Prostate gland (tissue), 2 donors: ENCODE results near the gene FLYWCH1.

Source experiments
- POLR2A ChIP-seq: fragments of 450-650 bp; IDR thresholded peaks from one replicate; pipeline ENCODE4 v1.6.1; 2016; ENCODE audit warnings: antibody characterized with exemption, mild to moderate bottlenecking
- POLR2AphosphoS5 ChIP-seq: sonication (generic); formaldehyde crosslinking; IDR thresholded peaks from one replicate; pipeline ENCODE4 v1.6.1; 2017; ENCODE audit warnings: antibody characterized with exemption
- TF ChIP-seq, protein P1 (sequence below), 4 experiments: fragments of 200-600 bp in 2 of 4; fragments of 450-650 bp in 2 of 4; sonication (generic) in 2 of 4; IDR thresholded peaks; 1 replicate in 3 of 4; 2 replicates in 1 of 4; pipeline ENCODE4 v1.5.1; 2016 to 2019; ENCODE audit warnings: antibody characterized with exemption in 4 of 4, mild to moderate bottlenecking in 2 of 4, moderate library complexity in 2 of 4

DNA sequence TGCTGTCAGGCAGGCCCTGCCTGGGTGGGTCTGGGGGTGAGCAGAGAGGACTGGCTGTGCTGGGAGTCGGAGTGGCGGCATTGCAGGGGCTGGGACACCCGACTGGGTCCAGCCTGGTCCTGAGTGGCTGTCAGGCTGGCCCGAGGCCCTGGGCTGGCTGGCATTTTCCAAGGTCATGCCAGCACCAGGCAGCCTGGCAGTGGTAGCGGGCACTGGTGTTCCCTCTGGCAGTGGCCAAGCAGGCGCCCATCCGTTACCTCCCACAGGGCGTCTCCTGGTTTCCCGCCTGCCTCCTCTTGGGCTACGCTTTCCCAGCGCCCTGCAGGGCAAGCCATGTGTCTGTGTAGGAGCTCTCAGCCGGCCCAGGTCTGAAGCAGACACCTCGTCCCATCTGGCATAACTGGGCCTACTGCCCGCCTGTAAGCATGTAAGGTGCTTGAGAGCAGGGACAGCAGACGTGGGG lies 74.2 kb downstream of the FLYWCH1 start:
- TF ChIP-seq, protein P1, sequence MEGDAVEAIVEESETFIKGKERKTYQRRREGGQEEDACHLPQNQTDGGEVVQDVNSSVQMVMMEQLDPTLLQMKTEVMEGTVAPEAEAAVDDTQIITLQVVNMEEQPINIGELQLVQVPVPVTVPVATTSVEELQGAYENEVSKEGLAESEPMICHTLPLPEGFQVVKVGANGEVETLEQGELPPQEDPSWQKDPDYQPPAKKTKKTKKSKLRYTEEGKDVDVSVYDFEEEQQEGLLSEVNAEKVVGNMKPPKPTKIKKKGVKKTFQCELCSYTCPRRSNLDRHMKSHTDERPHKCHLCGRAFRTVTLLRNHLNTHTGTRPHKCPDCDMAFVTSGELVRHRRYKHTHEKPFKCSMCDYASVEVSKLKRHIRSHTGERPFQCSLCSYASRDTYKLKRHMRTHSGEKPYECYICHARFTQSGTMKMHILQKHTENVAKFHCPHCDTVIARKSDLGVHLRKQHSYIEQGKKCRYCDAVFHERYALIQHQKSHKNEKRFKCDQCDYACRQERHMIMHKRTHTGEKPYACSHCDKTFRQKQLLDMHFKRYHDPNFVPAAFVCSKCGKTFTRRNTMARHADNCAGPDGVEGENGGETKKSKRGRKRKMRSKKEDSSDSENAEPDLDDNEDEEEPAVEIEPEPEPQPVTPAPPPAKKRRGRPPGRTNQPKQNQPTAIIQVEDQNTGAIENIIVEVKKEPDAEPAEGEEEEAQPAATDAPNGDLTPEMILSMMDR (IDR thresholded peaks at IDR 0.05), result no peak
- TF ChIP-seq POLR2A (no peak), POLR2AphosphoS5 (no peak)
